ENCODE data around the gene RANBP9.

- TF ChIP-seq, protein P1, sequence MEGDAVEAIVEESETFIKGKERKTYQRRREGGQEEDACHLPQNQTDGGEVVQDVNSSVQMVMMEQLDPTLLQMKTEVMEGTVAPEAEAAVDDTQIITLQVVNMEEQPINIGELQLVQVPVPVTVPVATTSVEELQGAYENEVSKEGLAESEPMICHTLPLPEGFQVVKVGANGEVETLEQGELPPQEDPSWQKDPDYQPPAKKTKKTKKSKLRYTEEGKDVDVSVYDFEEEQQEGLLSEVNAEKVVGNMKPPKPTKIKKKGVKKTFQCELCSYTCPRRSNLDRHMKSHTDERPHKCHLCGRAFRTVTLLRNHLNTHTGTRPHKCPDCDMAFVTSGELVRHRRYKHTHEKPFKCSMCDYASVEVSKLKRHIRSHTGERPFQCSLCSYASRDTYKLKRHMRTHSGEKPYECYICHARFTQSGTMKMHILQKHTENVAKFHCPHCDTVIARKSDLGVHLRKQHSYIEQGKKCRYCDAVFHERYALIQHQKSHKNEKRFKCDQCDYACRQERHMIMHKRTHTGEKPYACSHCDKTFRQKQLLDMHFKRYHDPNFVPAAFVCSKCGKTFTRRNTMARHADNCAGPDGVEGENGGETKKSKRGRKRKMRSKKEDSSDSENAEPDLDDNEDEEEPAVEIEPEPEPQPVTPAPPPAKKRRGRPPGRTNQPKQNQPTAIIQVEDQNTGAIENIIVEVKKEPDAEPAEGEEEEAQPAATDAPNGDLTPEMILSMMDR (IDR thresholded peaks at IDR 0.05) = no peak
- TF ChIP-seq POLR2A (IDR thresholded peaks at IDR 0.05) = no peak
Measured at GRCh38 chr6:13694562-13694961, 17.1 kb downstream of the RANBP9 start.

All from body of pancreas (tissue), 4 donors.